NB4 (cell line): ENCODE results near the gene TTC27.

Source experiments
- DNase-seq: peaks from one replicate; pipeline ENCODE4 v3.0.0; 2010; ENCODE audit warnings: low read depth
- H3K4me3 ChIP-seq: one replicate; pipeline ENCODE4 v1.5.1; 2011; ENCODE audit warnings: mild to moderate bottlenecking, low read depth, low read length, moderate library complexity
- MYC ChIP-seq: IDR thresholded peaks from 2 replicates; pipeline ENCODE4 v1.6.1; 2011; ENCODE audit warnings: low read depth, low read length
- POLR2A ChIP-seq: IDR thresholded peaks from 2 replicates; pipeline ENCODE4 v1.6.1; 2011; ENCODE audit warnings: mild to moderate bottlenecking; ENCODE audit not compliant: insufficient read length; ENCODE audit errors: extremely low read depth
- TF ChIP-seq, protein P1 (sequence below): IDR thresholded peaks from 2 replicates; pipeline ENCODE4 v1.6.1; 2011; ENCODE audit warnings: low read depth, low read length
- TF ChIP-seq, protein P2 (sequence below): IDR thresholded peaks from one replicate; pipeline ENCODE4 v1.5.1; 2012; ENCODE audit warnings: low read depth, low read length

The TTC27 gene

DNA sequence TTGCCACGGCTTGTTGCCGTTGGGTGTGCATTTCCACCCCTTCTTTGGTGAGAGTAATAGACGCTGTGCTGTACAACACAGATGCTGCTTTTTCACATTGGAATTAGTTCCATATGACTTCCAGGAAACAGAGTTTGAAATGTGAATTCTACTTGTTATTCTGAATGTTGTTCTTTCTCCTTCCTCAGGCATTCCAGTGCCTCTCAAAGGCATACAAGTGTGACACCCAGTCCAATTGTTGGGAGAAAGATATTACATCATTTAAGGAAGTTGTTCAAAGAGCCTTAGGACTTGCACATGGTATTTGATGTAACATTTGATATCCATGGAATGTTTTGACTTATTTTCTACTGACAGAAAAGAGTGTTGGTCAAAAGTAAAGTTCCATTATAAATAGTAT lies 184.5 kb downstream of the TTC27 start:
- no peak overlapping the region for H3K4me3 ChIP-seq
- DNase-seq, result no peak
- TF ChIP-seq, protein P1, sequence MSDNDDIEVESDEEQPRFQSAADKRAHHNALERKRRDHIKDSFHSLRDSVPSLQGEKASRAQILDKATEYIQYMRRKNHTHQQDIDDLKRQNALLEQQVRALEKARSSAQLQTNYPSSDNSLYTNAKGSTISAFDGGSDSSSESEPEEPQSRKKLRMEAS, result no peak
- no peak for TF ChIP-seq POLR2A
- no peak for TF ChIP-seq MYC
- TF ChIP-seq, protein P2, sequence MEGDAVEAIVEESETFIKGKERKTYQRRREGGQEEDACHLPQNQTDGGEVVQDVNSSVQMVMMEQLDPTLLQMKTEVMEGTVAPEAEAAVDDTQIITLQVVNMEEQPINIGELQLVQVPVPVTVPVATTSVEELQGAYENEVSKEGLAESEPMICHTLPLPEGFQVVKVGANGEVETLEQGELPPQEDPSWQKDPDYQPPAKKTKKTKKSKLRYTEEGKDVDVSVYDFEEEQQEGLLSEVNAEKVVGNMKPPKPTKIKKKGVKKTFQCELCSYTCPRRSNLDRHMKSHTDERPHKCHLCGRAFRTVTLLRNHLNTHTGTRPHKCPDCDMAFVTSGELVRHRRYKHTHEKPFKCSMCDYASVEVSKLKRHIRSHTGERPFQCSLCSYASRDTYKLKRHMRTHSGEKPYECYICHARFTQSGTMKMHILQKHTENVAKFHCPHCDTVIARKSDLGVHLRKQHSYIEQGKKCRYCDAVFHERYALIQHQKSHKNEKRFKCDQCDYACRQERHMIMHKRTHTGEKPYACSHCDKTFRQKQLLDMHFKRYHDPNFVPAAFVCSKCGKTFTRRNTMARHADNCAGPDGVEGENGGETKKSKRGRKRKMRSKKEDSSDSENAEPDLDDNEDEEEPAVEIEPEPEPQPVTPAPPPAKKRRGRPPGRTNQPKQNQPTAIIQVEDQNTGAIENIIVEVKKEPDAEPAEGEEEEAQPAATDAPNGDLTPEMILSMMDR, result no peak

DNA sequence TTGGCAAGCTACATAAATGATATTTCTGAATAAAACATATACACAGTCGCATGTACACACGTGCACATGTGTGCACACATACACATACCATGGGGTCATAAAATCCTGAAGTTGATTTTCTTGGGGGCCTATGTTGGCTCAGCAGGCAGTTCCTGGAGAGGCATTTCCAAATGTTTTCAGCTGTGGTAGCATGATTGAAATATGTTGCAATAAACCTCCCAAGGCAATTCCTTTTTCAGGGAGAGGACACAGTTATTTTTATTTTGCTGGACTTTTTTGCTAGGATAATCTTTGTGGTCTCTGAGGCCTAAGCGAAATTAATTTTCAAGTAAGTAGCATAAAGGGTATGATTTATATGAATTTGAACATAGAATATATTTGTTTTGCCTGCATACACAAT lies 192.2 kb downstream of the TTC27 start:
- DNase-seq, result no peak
- TF ChIP-seq POLR2A (no peak), MYC (no peak)
- TF ChIP-seq, protein P2, result no peak
- TF ChIP-seq, protein P1, result no peak
- H3K4me3 ChIP-seq, result no peak overlapping the region

DNA sequence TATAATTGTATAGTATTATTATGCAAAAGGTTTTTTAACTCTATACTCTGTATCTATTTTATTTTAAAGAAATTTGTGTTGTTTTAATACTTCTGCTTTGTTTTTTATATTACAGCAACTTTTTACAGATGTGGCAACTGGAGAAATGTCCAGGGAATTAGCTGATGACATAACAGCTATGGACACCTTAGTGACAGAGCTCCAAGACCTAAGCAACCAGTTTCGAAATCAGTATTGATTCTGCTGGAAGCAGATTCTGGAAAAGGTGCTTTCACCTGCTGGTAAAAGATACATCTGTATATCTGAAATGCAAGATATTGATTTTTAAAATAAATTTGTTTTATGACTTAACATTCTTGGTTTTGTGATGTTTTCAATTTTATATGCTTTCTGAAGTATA lies 192.9 kb downstream of the TTC27 start:
- DNase-seq, result no peak
- TF ChIP-seq, protein P1, result no peak
- TF ChIP-seq POLR2A (no peak), MYC (no peak)
- TF ChIP-seq, protein P2, result no peak
- H3K4me3 ChIP-seq, result no peak overlapping the region

DNA sequence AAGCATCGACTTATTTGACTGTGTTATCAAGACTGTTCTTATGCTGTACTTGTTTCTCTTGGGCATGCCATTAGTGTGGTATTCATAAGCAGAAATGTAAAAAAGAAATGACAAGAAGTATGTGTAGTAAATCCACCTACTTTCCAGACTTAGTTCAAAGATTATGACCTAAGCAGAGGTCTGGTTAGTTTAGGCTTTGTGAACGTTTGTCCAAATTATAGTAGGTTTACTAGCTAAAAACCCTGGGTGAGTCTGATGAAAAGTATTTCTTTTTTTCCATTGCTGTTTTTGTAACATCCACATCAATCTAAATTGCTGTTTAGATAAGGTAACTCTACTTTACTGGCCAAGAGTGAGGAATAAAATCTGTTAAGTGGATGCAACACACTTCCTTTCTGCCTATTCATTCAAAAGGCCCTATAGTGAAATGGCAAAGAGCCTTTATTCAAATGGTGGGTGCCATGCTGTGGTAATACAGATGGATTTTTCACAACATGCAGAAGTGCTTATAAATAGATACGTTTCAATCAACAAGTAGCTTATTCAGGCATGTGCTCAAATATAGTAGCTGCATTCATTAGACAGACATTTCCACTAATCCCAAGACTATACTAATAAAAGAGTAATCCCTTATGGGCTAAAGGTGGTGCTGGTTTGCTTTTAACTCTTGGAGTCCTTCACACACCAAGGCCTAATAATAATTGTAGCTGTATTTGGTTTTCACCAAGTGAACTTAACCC lies 196.4 kb downstream of the TTC27 start:
- H3K4me3 ChIP-seq, result no peak overlapping the region
- TF ChIP-seq, protein P2, result no peak
- TF ChIP-seq POLR2A (no peak), MYC (no peak)
- TF ChIP-seq, protein P1, result no peak
- DNase-seq, result no peak

DNA sequence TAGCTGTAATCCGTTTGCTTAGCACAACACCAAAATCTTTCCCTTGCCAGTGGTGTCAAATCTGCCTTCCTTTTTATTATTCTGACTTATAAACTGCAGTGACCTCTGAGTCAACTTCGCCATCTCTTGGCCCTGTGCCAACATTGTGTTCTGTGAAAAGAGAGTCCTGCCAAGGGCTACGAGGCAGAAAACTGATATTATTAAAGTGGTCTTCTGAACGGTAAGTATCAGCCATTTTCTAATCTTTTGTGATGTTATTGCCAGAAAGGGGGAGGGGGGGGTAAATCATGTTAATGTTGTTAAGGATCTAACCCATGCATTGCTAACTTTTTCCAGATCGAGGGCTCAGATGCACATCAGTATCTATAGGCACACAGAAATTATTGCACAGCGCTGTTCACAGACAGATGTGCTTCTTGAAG lies 197.5 kb downstream of the TTC27 start:
- TF ChIP-seq POLR2A (no peak), MYC (no peak)
- TF ChIP-seq, protein P2, result no peak
- TF ChIP-seq, protein P1, result no peak
- no peak for DNase-seq
- no peak overlapping the region for H3K4me3 ChIP-seq
